HG03469 (cell line): ENCODE measurements around the gene CAD.
"Not testable (repeated sequence)": the region's sequence is repeated elsewhere in the genome, so short reads cannot be mapped to it uniquely, and the experiment has no call there.

Experiments used
- ATAC-seq: cut with Tn5 transposase; IDR thresholded peaks from one replicate; pipeline ENCODE4 v1.9.1; 2021; ENCODE audit warnings: mild to moderate bottlenecking, moderate library complexity, moderate number of reproducible peaks; ENCODE audit not compliant: unreplicated experiment

Gene CAD

DNA sequence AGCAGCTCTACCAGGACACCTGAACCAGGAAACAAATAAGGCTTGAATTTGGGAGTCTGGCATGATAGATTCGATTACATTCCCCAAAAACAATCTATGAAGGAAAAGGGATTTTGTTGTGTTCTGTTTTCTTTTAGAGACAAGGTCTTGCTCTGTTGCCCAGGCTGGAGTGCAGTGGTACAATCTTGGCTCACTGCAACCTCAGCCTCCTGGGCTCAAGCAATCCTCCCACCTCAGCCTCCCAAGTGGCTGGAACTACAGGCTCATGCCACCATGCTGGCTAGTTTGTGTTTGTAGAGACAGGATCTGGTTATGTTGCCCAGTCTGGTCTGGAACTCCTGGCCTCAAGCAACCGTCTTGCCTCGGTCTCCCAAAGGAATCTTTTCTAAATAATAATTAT, 19.1 kb upstream of the CAD start:
- not testable (repeated sequence) for ATAC-seq

DNA sequence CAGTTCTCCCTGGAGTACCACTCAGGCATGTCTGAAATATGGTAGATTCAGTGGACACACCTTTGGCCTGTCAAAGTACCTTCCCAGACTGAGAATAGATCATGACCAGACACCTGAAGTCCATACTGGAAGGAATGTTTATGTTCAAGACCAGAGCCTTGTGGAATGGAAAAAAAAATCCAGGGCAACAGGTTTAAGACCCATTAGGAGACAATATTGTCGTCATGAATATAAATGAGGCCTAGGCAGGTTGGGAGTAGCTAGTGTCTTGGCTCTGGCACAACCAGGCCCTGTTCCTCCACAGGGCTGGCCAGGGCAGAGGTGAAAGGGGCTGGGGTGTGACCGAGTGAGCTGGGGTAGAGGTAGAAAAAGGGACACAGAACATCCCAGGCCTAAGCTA, 18.5 kb upstream of the CAD start:
- ATAC-seq: no peak

DNA sequence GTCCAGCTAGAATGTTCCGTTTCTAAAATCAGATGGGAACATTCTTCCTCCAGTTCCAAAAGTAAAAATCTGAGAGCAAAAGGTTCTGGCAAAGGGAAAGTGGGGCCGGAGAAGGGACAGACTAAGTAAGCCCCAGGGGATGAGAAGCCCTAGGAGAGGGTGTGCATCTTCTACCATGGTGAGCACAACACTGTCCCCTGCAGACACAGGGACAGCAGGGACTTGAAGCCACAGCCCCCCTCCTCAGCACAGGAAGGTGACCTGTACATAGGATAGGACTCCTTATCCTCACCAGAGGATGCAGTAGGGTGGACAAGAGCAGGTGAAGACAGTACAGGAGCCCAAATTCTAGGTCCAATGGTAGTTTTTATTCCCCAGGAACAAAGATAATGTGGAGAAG, 17.9 kb upstream of the CAD start:
- no peak for ATAC-seq

DNA sequence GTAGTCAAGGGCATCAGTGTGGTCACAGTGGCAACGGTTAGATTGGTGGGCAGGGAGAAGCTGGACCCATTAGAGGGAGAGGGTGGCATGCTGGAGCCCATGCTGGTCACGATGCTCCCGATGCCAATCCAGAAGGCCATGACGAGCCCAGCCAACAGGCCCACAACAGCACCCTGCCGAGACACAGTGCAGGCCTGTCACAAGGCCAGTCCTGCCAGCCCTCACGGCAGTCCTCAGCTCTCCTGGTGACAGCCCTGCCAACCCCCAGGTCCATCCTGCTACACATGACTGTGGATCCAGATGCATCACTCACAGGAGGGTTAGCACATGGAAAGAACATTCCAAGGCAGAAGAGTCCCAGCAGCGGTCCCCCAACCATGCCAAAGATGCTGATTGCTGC, 15.5 kb upstream of the CAD start:
- no peak for ATAC-seq

DNA sequence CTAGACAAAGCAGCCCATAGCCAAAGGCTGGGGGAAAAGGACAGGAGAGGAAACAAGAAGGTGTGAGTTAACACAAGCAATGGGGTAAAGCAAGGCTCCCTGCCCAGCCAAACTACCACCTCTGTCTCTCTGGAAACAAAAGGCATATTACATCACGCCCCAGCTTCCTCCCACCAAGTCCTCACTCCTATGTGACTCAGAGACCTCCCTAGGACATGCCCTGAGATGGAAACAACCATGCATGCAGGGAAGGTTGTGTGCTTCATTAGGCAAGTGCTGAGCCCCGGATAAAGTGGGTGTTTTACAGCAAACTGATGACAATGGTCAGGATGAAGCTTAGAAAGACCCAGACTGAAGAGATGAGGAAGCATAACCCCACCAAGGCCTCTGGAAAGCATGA, 14.3 kb upstream of the CAD start:
- ATAC-seq: no peak

DNA sequence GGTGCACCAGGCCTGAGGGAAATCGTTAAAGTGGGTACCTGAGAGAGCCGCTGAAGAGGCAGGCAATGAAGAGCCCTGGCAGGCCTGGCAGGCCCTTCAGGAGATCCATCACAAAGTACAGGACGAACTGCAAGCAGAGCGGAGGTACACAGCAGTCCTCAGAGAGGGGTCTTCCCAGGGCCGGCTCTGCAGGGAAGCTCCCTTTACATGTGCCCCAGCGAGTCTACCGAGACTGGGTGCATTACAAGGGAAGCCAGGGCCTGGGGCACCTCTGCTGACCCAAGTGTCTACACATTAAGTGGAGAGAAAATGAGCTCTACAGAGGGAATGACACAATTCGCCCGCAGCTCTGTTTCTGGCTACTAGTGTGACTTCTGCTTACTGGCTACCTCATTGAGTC, 13.4 kb upstream of the CAD start:
- no peak for ATAC-seq

DNA sequence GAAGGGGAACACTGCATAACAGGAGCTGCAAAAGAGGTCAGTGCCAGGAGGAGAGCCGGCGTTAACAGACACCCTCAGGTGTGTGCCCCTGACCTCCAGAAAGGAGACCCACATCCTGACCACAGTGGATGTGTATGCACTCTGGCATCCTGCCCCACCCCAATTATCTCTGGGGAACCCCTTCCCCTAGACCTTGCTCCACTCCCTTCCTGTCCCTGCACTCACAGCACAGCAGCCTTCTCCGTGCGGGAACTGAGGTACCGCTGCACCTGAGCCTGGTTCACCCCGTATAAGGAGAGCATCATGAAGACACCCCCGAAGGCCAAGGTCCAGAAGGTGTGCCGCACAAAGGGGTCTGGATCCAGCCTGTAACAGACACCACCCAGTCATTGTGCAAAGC, 12.6 kb upstream of the CAD start:
- no peak for ATAC-seq

DNA sequence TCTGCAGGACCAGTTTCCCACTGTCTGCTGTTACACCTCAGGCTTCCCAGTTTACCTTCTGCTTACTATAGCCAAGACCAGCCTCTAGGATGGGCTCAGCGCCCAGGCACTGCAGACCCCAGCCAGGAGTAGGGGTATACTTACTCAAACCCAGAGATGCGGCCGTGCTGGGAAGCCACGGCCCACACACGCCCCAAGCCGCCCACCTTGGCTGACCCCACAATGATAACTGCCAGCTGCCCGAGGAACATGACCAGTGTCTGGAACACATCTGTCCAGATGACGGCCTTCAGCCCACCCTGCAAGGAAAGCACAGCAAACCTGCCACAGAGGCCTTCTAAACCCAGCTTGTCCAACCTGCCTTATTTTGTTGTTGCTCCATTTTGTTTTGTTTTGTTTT, 12.0 kb upstream of the CAD start:
- no peak for ATAC-seq

DNA sequence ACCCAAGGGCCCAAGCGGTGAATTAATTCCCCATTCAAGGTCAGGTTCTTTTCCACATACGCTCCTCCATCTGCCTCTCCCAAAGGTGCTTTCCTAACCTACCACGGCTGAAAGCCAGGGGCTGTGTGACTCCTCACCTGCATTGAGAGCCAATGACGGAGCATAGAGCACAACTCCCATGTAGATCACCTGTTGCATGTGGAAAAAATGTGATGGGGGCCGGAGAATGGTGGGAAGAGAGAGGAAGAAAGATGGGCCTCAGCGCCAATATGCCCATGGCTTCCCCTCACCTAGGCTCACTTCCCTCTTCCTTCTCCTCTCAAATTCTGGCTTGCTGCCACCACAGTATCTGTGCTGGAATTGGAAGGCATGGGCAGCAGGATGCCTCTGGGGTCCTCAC, 10.8 kb upstream of the CAD start:
- no peak for ATAC-seq

DNA sequence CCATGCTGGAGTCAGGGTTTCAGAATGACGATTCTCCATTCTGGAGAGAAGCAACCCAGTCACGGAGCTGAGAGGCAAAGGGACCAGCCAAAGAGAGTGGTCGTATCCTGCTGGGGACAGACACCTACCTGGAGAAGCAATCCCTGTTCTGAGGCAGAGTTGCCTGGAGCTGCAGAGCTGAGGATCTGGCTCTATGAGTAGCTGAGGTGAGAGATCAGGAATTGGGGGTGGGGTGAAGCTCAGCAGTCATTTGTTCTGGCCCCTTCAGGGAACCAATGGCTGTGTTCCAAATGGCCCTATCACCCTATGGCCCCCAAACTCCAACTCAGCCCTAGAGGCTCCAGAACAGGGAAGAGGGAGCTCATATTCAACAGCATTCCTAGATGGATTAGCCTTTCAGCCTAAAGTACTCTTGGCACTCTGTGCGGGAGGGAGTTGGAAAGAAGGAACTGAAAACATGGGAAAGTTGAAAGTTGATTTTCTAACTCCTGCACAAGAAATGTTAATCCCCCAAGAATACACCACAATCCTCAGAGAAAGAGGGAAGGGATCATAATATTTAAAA, 8.6 kb upstream of the CAD start:
- ATAC-seq: no peak

DNA sequence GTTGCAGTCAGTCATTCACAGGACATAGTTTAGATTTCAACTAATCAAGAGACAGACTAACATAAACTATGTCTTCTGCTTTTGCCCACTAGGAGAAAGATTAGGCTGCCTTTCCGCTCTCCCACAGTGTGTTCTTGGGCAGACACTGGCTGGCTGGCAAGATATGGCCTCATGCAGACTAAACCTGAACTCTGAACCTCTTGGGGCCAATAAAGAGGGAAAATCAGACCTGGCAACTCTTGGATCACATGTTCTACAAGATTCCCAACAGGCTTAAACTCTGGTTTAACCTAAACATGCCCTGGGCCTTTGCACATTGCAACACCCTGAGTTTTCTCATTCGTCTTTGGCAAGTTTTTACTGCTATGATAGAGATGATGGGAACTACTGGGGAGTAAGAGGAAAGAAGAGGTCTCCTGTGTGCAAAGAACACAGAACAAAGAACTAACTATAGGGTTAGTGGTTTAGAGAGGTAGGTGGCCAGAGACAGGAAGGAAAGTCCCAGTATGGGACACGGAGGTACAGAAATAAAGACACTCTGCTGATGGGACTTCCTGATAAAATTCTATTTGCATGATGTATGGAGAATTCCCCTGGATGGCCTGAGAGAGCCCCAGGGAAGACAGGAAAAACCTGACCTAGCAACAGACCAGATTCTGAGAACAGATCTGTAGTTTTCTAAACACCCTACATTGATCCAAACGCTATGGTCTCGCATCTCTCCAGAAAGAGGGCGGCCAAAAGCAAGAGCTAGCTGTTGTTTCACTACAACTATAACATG, 7.4 kb upstream of the CAD start:
- ATAC-seq: no peak

DNA sequence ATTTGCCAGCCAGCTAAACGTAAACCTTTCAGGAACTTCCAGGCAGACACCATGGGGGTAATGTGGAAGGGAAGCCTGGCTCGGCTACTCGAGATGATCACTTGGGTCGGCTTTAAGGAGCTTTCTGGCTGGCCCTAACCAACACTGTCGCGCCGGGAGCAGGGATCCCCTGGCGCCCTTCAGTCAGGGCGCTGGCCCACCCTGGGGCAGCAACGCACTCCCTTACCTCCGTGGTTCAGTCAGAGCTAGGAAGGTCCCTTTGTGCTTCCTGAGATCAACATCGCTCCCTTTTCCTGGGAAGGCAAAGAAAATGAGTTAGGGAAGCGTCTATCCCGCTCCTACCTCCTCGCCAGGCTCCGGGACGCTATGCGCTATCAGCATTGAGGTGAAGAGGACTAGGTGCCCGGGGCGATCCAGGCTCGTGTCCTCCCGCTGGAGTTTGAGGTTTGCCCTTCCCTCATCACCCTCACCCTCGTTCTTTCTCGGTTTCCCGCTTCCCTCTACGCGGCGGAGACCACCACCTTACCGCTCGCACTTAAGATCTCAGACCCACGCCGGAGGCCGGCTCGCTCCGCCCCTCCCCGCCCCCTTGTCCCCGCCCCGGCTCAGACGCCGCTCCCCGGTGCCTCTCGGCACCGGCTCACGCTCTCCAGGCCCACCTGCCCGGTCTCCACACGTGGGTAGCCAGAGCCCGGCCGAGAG, 5.8 kb upstream of the CAD start:
- no peak for ATAC-seq

DNA sequence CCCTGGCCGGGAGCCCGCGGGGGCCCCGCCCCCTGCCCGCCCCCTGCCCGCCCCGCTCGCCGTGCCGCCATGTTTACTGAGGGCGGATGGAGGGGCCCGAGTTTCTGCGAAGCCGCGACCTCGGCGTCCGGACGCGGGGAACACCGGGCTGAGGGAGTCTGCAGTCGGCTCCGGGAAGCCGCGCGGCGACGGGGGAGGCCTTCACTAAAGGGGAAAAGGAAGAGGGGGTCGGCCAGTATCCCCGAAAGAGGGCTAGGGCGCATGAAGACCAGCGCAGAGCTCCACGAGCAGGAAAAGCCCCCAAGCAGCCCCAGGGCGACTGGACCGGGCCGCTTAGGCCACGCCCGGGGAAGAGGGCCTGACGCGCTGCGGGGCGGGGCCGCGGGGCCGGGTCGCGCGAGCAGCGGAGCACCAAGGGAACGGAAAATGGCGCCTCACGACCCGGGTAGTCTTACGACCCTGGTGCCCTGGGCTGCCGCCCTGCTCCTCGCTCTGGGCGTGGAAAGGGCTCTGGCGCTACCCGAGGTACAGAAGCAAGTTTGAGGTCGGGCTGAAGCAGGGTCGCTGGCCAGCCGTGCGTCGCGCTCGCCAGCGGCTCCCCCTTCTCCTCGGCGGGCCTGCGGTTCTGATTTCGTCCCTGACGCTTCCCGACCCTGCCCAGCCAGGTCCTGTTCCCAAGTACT, 5.1 kb upstream of the CAD start, which contains the start of the genes ATRAID and SLC5A6:
Gene ATRAID, plus strand, starts transcription at position 99 of the 683 bp plus-strand sequence. Its CDS starts 328 bp downstream, at position 427.
Gene SLC5A6, minus strand, starts transcription at position 326 of the 683 bp plus-strand sequence. CDS start 4,618 bp downstream, outside the sequence.
- ATAC-seq: peak; percentile 58

DNA sequence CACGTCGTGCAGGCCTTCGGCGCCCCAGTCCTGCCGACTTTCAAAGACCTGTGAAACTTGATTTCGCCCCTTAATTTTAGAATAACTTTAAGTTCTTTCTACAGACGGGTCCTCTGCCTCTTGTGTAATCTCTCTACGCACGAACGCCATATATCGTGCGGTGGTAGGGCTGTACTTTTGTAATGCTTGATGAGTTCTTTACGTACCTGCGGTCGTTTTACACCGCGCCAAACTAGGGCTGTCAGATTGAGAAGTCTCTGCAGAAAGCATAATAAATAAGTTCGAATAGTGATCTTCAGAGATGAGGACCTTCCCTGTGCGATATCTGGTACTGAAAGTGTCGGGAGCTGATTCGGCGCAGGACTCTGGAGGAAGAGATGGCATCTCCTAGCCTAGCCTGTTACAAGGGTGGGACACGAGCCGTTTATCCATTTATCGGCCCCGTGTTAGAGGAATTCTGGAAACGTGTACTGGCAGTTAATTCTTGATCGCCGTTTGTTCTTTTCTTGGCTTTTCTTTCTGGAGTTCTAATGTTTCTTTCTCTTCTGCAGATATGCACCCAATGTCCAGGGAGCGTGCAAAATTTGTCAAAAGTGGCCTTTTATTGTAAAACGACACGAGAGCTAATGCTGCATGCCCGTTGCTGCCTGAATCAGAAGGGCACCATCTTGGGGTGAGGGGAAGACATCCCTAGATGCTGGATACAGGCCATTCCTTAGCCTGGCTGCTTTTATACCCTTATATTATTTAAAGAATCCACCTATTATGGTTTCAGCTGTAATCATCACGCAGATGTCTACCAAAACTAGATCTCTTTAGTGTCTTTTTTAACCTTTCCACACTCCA, 4.3 kb upstream of the CAD start:
- ATAC-seq: peak; percentile 6

DNA sequence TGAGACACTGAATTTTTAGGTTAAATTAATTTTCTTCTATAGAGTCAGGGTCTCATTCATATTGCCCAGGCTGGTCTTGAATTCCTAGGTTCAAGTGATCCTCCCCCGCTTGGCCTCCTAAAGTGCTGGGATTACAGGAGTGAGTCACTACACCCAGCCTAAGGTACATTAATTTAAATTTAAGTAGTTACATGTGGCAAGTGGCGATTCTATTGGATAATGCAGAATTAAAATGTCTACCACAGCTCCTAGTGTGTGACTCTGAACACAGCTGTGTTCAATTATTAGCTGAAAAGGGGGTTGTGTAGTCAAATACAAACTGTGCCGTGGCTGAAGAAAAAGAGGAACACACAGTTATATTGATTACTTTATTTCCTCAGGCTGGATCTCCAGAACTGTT, 2.2 kb upstream of the CAD start:
- no peak for ATAC-seq

DNA sequence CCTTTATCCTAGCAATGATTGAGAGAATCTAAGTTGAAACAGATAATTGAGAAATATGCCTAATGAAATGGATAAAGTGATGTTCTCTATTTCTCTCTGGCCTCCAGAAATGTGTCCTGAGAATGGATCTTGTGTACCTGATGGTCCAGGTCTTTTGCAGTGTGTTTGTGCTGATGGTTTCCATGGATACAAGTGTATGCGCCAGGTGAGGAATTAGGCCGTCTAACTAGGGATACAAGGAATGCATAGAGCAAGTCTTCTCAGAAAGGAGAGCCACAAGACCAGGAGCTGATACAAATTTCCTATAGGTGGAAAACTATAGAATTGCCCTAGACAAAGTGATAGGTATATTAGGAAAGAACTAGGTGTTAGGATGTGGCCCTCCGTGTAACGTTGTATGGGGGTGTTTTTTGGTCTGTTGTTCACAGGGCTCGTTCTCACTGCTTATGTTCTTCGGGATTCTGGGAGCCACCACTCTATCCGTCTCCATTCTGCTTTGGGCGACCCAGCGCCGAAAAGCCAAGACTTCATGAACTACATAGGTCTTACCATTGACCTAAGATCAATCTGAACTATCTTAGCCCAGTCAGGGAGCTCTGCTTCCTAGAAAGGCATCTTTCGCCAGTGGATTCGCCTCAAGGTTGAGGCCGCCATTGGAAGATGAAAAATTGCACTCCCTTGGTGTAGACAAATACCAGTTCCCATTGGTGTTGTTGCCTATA, 592 bp upstream of the CAD start:
- no peak for ATAC-seq

DNA sequence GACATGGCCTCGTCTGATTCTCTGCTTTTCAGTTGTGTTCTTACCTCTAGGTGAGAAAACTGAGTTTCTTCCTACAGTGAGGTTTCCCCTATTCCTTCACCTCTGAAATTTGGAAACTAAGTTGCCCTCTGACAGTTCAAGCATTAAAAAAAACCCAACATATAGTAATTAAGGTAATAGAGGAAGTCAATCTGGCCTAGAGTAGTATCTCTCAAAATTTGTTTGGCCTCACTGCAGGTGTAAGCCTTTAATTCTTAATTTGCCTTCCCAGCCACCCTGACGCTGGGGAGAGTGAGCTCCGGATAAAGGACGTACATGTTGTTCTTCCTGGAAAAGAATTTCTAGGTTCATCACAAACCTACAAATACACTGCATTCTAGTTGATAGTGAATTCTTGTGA, 1.4 kb downstream of the CAD start:
- ATAC-seq: no peak

DNA sequence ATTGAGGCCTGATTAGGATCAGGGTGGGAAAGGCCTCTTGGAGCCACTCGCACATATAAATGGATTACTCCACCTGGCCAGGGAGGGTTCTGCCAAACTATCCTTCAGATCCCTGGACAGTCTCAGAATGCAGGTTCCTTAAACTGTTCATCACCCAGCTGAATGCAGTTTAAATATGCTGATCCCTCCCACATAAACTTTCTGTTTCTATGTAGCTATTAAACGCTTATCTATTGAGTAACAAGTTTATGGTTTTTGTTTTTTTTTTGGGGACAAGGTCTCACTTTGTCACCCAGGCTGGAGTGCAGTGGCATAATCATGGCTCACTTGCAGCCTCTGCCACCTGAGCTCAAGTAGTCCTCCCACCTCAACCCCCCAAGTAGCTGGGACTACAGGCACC, 1.9 kb downstream of the CAD start:
- no peak for ATAC-seq

DNA sequence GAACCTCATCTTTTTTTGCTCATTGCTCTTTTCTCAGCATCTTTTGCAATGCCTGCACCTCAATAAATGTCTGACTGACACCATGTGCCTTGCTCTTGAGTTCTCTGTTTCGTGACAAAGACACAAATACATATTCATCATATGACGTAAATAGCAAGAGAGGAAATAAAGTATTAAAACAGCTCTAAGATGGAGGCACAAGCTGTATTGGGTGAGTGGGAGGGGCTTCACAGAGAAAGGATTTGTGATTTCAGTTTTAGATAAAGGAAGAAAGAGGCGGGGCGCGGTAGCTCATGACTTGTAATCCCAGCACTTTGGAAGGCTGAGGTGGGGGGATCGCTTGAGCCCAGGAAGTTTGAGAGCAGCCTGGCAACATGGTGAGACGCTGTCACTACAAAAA, 2.9 kb downstream of the CAD start:
- no peak for ATAC-seq

DNA sequence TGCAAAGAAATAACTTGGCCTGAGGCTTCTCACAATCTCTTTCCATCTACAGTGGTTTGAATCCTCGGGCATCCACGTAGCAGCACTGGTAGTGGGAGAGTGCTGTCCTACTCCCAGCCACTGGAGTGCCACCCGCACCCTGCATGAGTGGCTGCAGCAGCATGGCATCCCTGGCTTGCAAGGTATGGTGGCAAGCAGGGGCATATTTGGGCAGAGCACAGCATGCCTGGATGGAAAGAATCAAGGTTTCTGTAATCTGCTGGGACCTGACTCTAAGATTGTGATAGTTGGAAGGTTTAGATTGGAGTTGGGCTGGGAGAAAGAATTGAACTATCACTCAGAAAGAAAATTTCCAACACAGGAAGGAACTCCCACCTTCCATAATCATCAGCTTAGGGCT, 4.0 kb downstream of the CAD start:
- ATAC-seq: no peak
